ENCODE measurements around the gene C12orf75.
"Not testable (repeated sequence)": the region's sequence is repeated elsewhere in the genome, so short reads cannot be mapped to it uniquely, and the experiment has no call there.

- TF ChIP-seq CTCF, POLR2A (IDR thresholded peaks at IDR 0.05): not testable (repeated sequence)
These were observed 21.7 kb upstream of the C12orf75 start for GRCh38 chr12:105308839-105309238.
